Astrocyte of the spinal cord (primary cell): ENCODE results near the gene PERM1.
A peak's percentile ranks its signal among the peaks of the same experiment; 100 is the strongest.

Source experiments
- DNase-seq: peaks from one replicate; pipeline ENCODE4 v3.0.0; 2011; ENCODE audit warnings: low read depth, low spot score
- H3K4me3 ChIP-seq: 2 replicates; pipeline ENCODE4 v1.5.1; 2011; ENCODE audit warnings: low read depth, mild to moderate bottlenecking, low read length, moderate library complexity
- in situ Hi-C: cut with HindIII; loops from 2 replicates; pipeline ENCODE4 v1.10.0; 2017; ENCODE audit warnings: low sequenced_read_pairs
- TF ChIP-seq, protein P1 (sequence below): IDR thresholded peaks from 2 replicates; pipeline ENCODE4 v1.5.1; 2012; ENCODE audit warnings: low read depth, mild to moderate bottlenecking, low read length, inconsistent platforms

The PERM1 gene

DNA sequence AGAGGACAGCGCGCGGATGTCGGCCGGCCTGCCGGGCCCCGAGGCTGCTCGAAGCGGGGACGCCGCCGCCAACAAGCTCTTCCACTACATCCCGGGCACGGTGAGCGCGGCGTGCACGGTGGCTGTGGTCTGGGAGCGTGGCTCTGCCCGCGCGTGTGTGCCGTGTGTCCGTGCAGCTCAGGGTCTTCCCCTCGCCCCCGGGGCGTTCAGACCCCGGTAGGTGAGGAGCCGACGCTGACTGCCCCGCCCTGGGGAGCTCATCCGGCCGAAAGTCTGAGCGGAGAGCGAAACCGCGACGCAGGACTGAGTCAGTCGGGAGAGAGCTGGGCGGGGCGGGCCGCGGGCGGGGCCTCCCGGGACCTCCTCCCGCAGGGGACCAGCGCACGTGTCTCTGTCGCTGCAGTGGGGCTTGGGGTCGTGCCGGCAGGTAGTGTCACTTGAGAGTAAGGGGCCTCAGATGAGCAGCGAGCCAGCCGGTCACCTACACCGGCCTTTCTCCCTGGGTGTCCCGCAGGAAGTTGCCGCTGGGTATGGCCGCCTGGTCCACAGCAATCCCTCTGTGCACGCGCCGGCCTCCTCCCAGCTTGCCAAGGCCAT is 15.1 kb downstream of the PERM1 start:
- H3K4me3 ChIP-seq = peak overlapping the region; percentile 55
- TF ChIP-seq, protein P1, sequence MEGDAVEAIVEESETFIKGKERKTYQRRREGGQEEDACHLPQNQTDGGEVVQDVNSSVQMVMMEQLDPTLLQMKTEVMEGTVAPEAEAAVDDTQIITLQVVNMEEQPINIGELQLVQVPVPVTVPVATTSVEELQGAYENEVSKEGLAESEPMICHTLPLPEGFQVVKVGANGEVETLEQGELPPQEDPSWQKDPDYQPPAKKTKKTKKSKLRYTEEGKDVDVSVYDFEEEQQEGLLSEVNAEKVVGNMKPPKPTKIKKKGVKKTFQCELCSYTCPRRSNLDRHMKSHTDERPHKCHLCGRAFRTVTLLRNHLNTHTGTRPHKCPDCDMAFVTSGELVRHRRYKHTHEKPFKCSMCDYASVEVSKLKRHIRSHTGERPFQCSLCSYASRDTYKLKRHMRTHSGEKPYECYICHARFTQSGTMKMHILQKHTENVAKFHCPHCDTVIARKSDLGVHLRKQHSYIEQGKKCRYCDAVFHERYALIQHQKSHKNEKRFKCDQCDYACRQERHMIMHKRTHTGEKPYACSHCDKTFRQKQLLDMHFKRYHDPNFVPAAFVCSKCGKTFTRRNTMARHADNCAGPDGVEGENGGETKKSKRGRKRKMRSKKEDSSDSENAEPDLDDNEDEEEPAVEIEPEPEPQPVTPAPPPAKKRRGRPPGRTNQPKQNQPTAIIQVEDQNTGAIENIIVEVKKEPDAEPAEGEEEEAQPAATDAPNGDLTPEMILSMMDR = no peak
- in situ Hi-C loops = no loop called here
- peak; percentile 51 for DNase-seq

DNA sequence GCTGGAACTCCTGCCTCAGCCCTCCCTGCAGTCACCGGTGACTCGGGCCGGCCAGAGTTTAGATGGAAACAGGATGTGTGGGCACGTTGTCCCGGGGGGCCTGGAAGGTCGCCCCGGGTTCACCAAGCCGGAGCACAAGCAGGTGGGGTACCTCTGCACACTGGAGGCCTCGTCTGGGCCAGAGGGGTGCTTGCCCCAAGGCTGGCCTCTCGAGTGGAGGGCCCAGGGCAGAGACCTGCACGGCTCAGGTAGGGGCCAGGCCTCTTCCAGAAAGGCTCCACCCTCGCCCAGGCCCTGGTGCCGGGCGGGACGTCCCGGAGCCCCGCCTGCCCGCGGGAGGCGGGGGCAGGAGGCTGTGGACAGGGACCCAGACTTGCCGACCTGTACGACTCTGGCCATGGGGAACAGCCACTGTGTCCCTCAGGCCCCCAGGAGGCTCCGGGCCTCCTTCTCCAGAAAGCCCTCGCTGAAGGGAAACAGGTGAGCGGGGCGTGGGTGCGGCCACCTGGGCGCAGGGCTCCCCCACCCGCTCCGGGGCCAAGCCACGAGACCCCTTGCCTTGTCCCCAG is 15.7 kb downstream of the PERM1 start, which contains the start of gene PLEKHN1:
TSS of gene PLEKHN1 (plus strand) at position 348 of the 569 bp plus-strand sequence. CDS start at position 398, 50 bp downstream.
- peak within 1 kb of the TSS; percentile 55 for H3K4me3 ChIP-seq
- TF ChIP-seq, protein P1 = no peak
- in situ Hi-C loops = no loop called here
- peak; percentile 35 for DNase-seq

DNA sequence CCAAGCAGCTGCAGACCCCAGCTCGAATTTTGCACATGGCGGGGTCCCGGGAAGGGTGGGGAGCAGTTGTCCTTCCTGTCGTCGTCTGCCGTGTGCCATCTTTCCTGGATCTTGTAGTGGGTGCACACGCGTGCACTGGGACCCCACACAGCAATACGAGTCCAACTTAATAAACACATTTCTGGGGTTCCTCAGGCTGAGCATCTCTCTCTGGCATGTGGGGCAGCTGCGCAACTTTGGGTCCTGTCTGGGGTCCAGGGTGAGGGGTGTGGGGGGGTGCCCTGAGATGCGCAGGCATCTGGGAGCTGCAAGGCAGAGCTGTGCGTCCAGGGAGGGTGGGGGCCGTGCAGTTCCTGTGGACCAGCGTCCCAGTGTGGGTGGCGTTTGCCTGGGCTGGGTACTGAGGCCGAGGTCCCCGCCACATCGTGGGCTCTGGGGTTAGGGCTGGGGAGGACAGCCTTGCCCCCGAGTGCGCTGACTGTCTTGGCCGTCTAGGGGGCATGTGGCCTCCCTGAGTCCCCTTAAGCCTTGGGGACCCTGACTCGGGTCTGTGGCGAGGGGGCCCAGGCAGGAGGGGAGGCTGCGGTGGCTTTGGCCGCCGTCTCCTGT is 16.3 kb downstream of the PERM1 start:
- no peak overlapping the region for H3K4me3 ChIP-seq
- TF ChIP-seq, protein P1 = no peak
- no peak for DNase-seq
- in situ Hi-C loops = no loop called here

DNA sequence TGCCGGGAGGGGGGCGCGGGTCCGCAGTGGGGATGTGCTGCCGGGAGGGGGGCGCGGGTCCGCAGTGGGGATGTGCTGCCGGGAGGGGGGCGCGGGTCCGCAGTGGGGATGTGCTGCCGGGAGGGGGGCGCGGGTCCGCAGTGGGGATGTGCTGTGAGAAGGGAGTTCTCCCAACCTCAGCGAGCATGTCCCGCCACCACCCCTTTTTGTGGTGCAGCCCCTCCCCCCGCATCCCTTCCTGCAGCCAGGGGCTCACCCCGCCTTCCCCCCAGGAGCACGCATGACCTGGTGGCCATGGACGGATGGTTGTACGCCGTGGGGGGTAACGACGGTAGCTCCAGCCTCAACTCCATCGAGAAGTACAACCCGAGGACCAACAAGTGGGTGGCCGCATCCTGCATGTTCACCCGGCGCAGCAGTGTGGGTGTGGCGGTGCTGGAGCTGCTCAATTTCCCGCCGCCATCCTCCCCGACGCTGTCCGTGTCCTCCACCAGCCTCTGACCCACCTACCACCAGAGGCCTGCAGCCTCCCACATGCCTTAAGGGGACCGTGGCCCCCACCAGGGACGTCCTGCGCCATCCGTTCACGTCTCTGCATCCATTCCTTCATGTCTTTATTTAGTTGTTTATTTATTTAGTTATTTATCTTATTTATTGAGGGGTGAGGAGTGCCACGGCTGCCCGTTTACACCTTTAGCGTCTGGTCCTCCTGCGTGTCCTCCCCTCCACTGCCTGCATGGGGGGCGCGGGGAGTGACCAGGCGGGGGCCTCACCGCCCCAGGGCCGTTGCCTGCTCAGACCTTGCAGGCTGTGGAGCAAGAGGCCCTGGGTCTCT is 17.0 kb downstream of the PERM1 start:
- H3K4me3 ChIP-seq = no peak overlapping the region
- TF ChIP-seq, protein P1 = no peak
- no peak for DNase-seq
- in situ Hi-C loops = no loop called here

DNA sequence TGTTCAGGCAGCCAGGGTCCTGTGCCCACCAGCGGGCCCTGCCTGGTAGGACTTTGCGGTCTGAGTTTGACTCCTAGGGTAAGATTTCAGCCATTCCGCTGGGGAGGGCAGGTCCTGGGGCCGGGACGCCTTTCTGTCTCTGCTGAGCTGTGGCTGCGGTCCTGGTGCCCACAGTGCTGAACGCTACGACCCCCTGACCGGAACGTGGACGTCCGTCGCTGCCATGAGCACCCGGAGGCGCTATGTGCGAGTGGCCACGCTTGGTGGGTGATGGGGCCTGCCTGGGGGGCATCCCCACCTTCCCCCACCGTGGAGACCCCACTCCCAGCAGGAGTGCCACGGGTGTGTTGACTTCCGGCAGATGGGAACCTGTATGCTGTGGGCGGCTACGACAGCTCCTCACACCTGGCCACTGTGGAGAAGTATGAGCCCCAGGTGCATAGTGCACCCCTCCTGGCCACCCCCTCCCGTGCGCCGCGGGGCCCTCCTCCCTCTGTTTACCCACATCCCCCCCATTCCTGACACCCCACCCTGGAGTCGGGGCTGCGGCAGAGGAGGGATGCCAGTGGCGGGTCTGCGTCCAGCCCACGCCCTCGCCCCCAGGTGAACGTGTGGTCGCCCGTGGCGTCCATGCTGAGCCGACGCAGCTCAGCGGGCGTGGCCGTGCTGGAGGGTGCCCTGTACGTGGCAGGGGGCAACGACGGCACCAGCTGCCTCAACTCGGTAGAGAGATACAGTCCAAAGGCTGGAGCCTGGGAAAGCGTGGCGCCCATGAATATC is 18.0 kb downstream of the PERM1 start:
- TF ChIP-seq, protein P1 = no peak
- H3K4me3 ChIP-seq = no peak overlapping the region
- in situ Hi-C loops = no loop called here
- DNase-seq = no peak

DNA sequence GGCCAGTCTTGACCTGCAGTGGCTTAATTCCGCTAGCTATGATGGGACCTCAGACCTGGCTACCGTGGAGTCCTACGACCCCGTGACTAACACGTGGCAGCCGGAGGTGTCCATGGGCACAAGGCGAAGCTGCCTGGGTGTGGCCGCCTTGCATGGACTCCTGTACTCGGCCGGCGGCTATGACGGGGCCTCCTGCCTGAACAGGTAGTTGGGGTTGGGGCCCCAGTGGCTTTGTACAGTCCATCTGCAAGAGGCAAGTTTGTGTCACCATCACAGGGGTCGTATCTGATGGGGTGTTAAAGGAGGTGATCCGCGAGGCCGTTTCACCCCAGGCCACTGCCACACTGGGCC is 18.6 kb downstream of the PERM1 start:
- H3K4me3 ChIP-seq = no peak overlapping the region
- DNase-seq = no peak
- TF ChIP-seq, protein P1 = no peak
- in situ Hi-C loops = no loop called here
